NOMO-1 treated with DMSO at 0.1 percent for 48 hours (cell line): ENCODE results near the gene ERVFRD-1.
"Not testable (repeated sequence)": the region's sequence is repeated elsewhere in the genome, so short reads cannot be mapped to it uniquely, and the experiment has no call there.

Source experiments
- DNase-seq: peaks from one replicate; lab custom pipeline; 2025; ENCODE audit not compliant: unreplicated experiment; lab: John Stamatoyannopoulos, UW

ERVFRD-1 gene

GRCh38 chr6:11129908-11130565 is 18.5 kb upstream of the ERVFRD-1 start:
- no peak for DNase-seq

- DNase-seq, result no peak
These were observed 17.1 kb upstream of the ERVFRD-1 start for GRCh38 chr6:11128608-11129007.

- no peak for DNase-seq
These were observed 15.4 kb upstream of the ERVFRD-1 start for GRCh38 chr6:11126876-11127275.

- no peak for DNase-seq
These were observed 12.5 kb upstream of the ERVFRD-1 start for GRCh38 chr6:11123978-11124377.

GRCh38 chr6:11122380-11122779 is 10.9 kb upstream of the ERVFRD-1 start:
- DNase-seq, result no peak

GRCh38 chr6:11121851-11122250 is 10.3 kb upstream of the ERVFRD-1 start:
- DNase-seq, result no peak

- DNase-seq, result no peak
These were observed 8.9 kb upstream of the ERVFRD-1 start for GRCh38 chr6:11120271-11121005.

GRCh38 chr6:11115808-11116536 is 4.4 kb upstream of the ERVFRD-1 start:
- DNase-seq, result not testable (repeated sequence)

GRCh38 chr6:11113038-11113437 is 1.5 kb upstream of the ERVFRD-1 start:
- no peak for DNase-seq

- no peak for DNase-seq
These were observed 378 bp upstream of the ERVFRD-1 start for GRCh38 chr6:11111769-11112437.

- DNase-seq, result no peak
These were observed 2.8 kb downstream of the ERVFRD-1 start for GRCh38 chr6:11108726-11109125.

GRCh38 chr6:11103065-11103464 is 8.5 kb downstream of the ERVFRD-1 start:
- no peak for DNase-seq

GRCh38 chr6:11101417-11101816 is 10.1 kb downstream of the ERVFRD-1 start:
- DNase-seq, result no peak

- no peak for DNase-seq
These were observed 13.5 kb downstream of the ERVFRD-1 start for GRCh38 chr6:11098004-11098403.

GRCh38 chr6:11097476-11097875 is 14.0 kb downstream of the ERVFRD-1 start:
- no peak for DNase-seq

- DNase-seq, result peak; percentile 39
These were observed 15.4 kb downstream of the ERVFRD-1 start for GRCh38 chr6:11096109-11096508.

GRCh38 chr6:11094941-11095340 is 16.6 kb downstream of the ERVFRD-1 start:
- DNase-seq, result no peak

- peak; percentile 37 for DNase-seq
These were observed 17.1 kb downstream of the ERVFRD-1 start for GRCh38 chr6:11094411-11094851.

GRCh38 chr6:11093626-11094410 is 17.7 kb downstream of the ERVFRD-1 start, which contains the start of gene SMIM13:
SMIM13 (plus strand) TSS chr6:11093834; CDS start chr6:11094314, 480 bp downstream.
- DNase-seq, result peak; percentile 98

GRCh38 chr6:11093376-11093625 is 18.2 kb downstream of the ERVFRD-1 start:
- no peak for DNase-seq
